Activated CD8-positive, alpha-beta memory T cell treated with anti-CD3 and anti-CD28 coated beads, Interleukin-2, amount 50 U/mL, for 1 hour (primary cell): Measurements from ENCODE around the gene EML5.

Experiments used
- DNase-seq: peaks from one replicate; pipeline ENCODE4 v3.0.0-alpha.2; 2020; ENCODE audit errors: extremely low read depth

The EML5 gene

GRCh38 chr14:88710709-88711108 lies 82.0 kb downstream of the EML5 start:
- no peak for DNase-seq

GRCh38 chr14:88707088-88707487 lies 85.7 kb downstream of the EML5 start:
- DNase-seq = no peak

GRCh38 chr14:88706425-88706824 lies 86.3 kb downstream of the EML5 start:
- DNase-seq = no peak

GRCh38 chr14:88698651-88699050 lies 94.1 kb downstream of the EML5 start:
- DNase-seq = no peak

GRCh38 chr14:88695870-88696269 lies 96.9 kb downstream of the EML5 start:
- DNase-seq = no peak

- no peak for DNase-seq
These were observed 104.4 kb downstream of the EML5 start for GRCh38 chr14:88688386-88688785.

- DNase-seq = no peak
These were observed 109.6 kb downstream of the EML5 start for GRCh38 chr14:88683119-88683518.

- no peak for DNase-seq
These were observed 110.1 kb downstream of the EML5 start for GRCh38 chr14:88682495-88683114.

- no peak for DNase-seq
These were observed 110.8 kb downstream of the EML5 start for GRCh38 chr14:88681755-88682494.

- DNase-seq = no peak
These were observed 123.4 kb downstream of the EML5 start for GRCh38 chr14:88669346-88669745.

GRCh38 chr14:88668448-88669116 lies 124.2 kb downstream of the EML5 start:
- DNase-seq = no peak

GRCh38 chr14:88667555-88668273 lies 125.0 kb downstream of the EML5 start:
- DNase-seq = peak; percentile 16

- DNase-seq = no peak
These were observed 132.7 kb downstream of the EML5 start for GRCh38 chr14:88660056-88660455.

- no peak for DNase-seq
These were observed 153.5 kb downstream of the EML5 start for GRCh38 chr14:88639221-88639620.

GRCh38 chr14:88632512-88632911 lies 160.2 kb downstream of the EML5 start:
- DNase-seq = no peak

- DNase-seq = no peak
These were observed 161.7 kb downstream of the EML5 start for GRCh38 chr14:88631091-88631490.

GRCh38 chr14:88630565-88630964 lies 162.2 kb downstream of the EML5 start:
- no peak for DNase-seq

- DNase-seq = no peak
These were observed 164.3 kb downstream of the EML5 start for GRCh38 chr14:88628462-88628861.

- DNase-seq = no peak
These were observed 164.7 kb downstream of the EML5 start for GRCh38 chr14:88628033-88628432.

- DNase-seq = no peak
These were observed 167.1 kb downstream of the EML5 start for GRCh38 chr14:88625671-88626070.

GRCh38 chr14:88621100-88621499 lies 171.7 kb downstream of the EML5 start:
- DNase-seq = no peak

- no peak for DNase-seq
These were observed 174.3 kb downstream of the EML5 start for GRCh38 chr14:88618476-88618875.
